NCI-H345 treated with DMSO at 0.1 percent for 48 hours (cell line): ENCODE measurements around the gene UNC5C.
A peak's percentile ranks its signal among the peaks of the same experiment; 100 is the strongest.

ENCODE experiments used
- DNase-seq: peaks from one replicate; lab custom pipeline; 2025; ENCODE audit not compliant: unreplicated experiment; lab: John Stamatoyannopoulos, UW

UNC5C gene

GRCh38 chr4:95469617-95470016, 79.2 kb downstream of the UNC5C start:
- DNase-seq: no peak

GRCh38 chr4:95466791-95467190, 82.0 kb downstream of the UNC5C start:
- DNase-seq: no peak

- no peak for DNase-seq
Observed at GRCh38 chr4:95465010-95465409, 83.8 kb downstream of the UNC5C start.

GRCh38 chr4:95462921-95463320, 85.9 kb downstream of the UNC5C start:
- no peak for DNase-seq

DNA sequence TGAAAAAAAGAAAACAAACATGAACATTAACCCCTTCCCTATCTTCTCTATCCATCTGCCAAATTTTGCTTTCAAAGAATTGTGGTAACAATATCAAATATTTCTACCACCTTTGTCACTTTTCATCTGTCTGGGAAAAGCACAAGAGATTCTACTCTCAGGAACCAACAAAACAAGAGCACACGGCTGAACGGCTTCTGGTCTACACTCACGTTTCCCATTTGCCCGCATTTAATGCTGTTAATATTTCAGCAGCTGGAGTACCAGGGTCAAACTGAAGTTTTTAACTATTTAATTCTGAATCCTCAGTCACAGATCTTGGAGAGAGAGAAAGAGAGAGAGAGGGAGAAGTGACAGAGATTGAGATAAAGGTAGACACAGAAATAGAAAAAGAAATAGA, 91.4 kb downstream of the UNC5C start:
- no peak for DNase-seq

DNA sequence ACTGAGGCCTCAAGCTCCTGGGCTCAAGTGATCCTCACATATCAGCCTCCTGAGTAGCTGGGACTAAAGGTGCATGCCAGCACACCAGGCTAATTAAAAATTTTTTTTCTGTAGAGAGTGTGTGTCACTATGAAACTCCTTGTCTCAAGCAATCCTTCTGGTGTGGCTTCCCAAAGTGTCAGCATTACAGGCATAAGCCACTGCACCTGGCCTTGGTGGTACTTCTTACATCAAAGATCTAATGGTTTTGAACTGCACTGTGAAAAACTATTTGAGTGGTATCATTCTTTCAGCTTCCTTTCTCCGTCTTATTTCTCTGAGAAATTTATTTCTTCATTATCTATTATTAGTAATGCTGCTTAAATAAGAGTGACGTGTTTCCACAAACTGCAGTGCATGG, 98.5 kb downstream of the UNC5C start:
- DNase-seq: no peak

DNA sequence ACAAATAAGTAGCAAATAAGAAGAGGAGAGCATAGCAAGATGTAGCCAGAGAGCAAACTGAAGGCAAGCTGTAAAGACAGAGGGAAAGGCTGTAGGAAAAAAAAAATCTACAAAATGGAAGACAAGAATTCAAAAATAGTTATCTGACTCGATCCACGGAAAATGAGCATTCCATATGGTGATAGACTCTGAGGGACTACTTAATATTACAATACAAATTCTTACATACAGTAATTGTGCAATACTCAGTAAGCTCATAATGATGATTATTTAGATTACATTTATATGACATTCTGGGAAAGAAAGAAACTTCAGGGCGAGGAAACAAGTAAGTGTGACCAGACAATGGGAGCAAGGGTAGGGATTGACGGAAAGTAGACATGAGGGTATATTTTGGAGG, 102.6 kb downstream of the UNC5C start:
- DNase-seq: no peak

DNA sequence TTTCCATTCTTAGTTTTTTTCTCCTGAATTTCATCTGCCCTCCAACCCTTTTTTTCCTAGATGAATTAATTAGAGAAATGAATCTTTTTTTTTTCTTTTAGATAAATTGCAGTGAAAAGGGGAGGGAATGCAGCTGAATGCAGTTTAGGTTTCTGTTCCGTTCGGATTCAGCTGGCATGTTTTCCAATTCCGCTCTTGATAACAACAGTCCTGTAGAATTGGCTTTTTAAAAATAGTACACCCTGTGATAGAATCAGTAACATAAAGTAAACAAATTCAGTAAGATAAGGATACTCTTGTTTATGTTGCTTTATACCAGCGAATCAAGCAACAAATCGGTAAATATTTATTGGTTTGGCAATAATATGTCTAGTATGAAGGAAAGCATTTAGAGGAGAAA, 103.5 kb downstream of the UNC5C start:
- no peak for DNase-seq

GRCh38 chr4:95444812-95445211, 104.0 kb downstream of the UNC5C start:
- no peak for DNase-seq

DNA sequence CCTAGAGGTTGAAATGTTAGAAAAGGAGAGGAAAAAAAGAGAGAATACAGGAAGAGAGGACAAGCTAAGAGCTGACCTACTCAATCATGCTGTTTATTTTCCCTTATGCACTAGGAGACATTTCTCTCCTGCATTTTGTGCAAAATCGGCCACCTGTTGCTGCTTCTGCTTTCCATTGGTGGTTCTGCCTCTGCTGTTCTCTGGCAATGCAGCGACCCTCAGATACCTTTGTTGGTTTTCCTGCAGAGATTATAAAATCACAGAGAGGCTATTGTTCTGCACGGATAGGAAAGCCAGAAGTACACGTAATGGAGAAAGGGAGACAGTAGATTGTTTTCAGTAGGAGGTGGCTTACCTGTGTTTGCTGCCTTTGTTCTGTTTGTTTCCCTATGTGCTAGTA, 108.9 kb downstream of the UNC5C start:
- peak; percentile 26 for DNase-seq

DNA sequence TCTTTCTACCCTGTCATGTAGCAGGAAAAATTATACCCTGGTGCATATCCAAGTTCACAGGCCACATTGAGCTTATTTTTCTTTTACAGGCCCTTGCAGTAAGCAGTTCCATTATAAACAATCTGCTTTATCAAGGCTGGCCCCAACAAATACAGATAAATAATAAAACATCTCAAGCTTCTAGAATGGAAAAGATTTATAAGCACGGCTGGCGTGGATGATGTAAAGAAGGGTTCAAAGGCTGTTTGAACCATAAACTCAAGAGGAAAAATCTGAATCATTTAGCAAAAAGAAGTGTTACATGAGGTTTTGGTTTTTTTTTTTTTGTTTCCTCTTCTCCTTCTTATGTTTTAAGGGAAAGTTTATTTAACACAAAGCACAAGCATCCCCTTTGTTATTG, 109.7 kb downstream of the UNC5C start:
- no peak for DNase-seq

DNA sequence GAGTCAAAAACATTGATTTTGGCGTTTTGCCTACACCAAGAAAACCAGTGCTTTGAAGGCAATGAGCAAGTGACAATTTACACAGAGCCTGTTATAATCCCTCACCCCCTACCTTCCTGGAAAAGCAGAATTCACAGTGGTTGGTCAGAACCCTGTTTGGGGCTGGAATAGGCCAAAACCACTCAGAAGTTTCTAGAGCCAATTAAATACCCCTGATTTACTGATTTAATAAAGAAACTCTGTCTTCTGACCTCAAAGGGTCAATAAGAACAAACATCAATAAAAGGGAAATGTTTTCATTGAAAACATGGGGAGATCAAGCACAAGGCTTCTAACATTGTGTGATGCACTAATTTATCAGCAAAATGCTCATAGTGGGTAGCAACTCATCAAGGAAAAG, 116.3 kb downstream of the UNC5C start:
- no peak for DNase-seq

DNA sequence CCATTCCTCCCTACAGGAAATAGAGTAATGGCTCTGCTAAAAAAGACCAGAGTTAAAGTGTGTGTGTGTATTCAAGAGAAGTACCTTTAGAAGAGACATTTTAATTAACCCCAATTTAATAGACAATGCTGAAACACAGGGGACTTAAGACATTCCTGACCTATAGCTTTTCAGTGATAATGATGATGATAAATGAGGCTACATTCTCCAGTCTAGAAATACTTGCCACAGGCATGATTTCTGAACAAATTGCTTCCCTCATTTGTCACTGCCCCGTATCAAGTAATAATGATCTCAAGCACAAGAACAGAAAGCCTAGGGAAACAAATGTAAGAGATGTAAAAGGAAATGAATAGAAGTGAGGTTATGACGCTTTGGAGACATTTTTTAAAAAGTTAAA, 117.1 kb downstream of the UNC5C start:
- no peak for DNase-seq

GRCh38 chr4:95429416-95429815, 119.4 kb downstream of the UNC5C start:
- DNase-seq: no peak

DNA sequence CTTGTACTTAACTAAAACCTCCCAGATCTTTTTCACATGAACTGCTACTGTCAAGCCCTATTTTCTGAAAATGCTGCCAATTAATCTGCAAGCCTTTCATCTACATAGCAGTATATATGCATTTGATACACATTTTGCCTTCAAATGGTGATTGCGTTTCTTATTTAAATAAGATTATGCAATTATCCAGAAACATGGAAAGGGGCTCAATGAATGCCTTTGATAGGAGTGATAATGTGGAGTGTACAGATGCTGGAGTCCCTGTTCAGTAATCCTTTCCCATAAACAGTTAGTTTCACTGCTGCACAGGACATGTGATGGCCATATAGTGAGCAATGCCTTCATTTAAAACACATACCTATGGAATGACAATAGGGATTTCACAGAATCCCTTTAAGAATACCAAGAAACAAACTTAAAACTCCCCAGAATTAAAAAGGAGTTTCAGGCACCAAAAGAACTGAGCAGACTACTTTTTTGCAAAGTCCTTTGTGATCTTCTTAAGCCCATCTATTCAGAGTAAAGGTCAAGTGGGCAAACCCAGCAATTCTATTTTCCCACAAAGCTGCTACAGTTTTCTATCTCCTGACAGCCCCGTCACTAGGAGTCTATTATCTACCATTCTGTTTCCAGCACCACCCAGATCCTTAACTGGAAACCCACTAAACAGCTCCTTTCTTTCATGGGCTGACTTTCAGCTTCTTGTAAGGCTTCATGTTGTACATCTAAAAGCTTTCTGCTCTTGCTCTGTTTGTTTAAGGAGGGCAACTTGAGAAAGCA, 120.3 kb downstream of the UNC5C start:
- DNase-seq: no peak

GRCh38 chr4:95426455-95426854, 122.3 kb downstream of the UNC5C start:
- DNase-seq: no peak

GRCh38 chr4:95422436-95422835, 126.3 kb downstream of the UNC5C start:
- no peak for DNase-seq

- DNase-seq: no peak
Observed at GRCh38 chr4:95421869-95422268, 126.9 kb downstream of the UNC5C start.

DNA sequence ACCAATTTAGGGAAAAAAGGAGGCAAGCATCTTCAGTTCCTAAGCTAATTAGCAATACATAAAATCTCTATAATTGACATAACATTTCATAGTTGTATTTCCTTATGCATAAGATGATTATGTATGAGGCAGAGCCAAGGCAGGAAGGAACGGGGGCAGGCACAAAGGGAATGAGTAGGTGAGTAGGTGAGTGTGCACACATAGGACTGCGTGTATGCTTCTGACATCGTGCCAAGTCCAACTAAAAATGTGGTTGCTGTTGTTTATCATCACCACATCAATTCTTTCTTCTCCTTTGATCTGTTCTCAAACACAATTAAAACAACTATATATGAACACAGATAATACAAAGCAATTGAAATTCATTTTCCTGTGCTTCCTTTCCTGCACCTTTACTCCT, 131.2 kb downstream of the UNC5C start:
- DNase-seq: no peak

GRCh38 chr4:95415346-95415771, 133.4 kb downstream of the UNC5C start:
- no peak for DNase-seq

DNA sequence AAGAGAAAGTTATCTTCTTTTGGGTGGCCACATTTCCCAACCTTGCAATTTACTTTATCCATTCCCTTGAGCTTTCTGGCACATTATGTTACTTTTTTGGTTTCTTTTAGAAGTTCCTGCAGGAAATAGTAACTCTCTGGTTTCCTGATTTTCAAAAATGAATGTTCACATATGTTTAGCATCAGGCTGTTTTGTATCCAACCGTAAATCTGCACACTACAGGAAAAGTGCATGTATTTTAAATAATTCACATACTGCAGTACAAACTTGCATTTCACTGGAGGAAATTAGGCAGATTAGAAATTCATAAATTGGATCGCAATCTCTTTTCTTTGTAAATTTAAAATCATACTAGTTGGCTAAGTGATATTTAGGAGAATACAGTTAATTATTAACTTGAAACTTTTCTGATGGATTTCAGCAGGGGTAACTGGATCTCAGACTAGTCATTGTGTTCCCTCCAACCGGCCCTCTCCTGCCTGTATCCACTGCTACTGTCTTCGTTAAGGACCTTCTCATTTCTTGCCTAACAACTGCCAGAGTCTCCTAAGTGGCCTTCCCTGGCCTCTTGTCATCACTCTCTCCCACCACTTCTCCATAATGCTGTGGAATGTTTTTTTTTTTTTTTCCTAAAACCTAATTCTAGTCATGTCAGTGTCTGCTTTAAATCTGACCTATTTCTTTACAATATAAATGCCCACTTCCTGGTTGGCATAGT, 137.2 kb downstream of the UNC5C start:
- no peak for DNase-seq

DNA sequence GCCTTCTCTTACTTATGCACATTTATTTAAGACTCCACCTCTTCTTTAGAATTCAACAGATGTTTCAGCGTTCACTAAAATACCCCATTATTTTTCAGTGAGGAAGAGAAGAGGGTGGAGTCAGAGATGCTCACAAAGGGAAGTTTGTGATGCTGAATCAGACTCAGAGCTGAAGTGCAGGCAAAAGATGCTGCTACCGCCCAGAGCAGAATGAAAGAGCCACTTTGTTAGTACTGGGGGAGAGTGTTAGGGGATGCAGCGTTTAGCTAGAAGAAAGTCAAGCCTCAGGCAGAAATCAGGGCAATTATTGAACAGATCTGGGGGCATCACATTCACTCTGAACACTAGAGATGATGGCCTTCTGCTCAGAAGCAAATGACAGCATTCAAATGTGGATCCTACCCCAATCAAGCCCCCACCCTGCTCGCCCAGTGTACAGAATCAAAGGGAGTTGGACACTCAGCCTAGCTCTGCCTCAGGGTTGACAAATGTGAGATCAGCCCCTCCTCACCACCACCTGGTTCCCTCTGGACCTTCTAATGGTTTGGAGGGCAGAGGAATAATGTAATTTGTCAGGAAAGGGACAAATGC, 138.3 kb downstream of the UNC5C start:
- DNase-seq: no peak
